HL-60 (cell line): ENCODE data around the gene TSPEAR.

Experiments
- CTCF ChIP-seq: IDR thresholded peaks from one replicate; pipeline ENCODE4 v1.5.1; 2011; ENCODE audit warnings: low read length, control low read depth, inconsistent platforms; ENCODE audit not compliant: insufficient read depth
- REST ChIP-seq: IDR thresholded peaks from 2 replicates; pipeline ENCODE4 v1.6.1; 2012; ENCODE audit warnings: low read depth; ENCODE audit not compliant: insufficient replicate concordance

DNA sequence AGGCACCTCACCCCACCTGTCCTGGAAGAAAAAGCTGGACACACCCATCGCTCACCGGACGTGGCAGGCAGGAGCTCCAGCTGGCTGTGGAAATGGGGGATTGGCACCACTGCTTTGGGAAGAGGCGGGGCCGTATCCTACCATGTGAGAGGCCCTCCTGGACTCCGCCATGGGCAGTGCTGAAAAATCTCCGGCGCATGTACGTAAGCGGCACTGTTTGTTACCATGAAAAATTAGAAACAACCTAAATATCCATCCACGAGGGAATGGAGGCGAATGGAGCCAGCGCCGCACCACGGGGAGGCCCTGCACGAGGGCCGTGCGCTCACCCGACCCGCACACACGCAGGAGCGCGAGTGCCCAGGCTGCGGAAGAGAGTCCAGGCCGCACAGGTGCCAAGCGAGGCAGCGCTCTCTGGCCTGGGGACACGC is 96.4 kb downstream of the TSPEAR start:
- TF ChIP-seq CTCF (no peak), REST (no peak)
